WTC11 (cell line): Measurements from ENCODE around the gene P2RX6.

Experiments used
- CTCF ChIP-seq: fragments of 200-600 bp; IDR thresholded peaks from 2 replicates; pipeline ENCODE4 v1.8.0; 2022; ENCODE audit warnings: antibody characterized with exemption
- ESRRA ChIP-seq: sonication (generic); formaldehyde crosslinking; IDR thresholded peaks from 2 replicates; pipeline ENCODE4 v1.8.1; 2022; ENCODE audit warnings: mild to moderate bottlenecking, missing genetic modification reagents, borderline replicate concordance
- KAT7 ChIP-seq: sonication (generic); formaldehyde crosslinking; IDR thresholded peaks from 2 replicates; pipeline ENCODE4 v1.8.1; 2023; ENCODE audit warnings: missing genetic modification reagents, mild to moderate bottlenecking, borderline replicate concordance
- MAX ChIP-seq: sonication (generic); formaldehyde crosslinking; IDR thresholded peaks from 2 replicates; pipeline ENCODE4 v1.8.0; 2022; ENCODE audit warnings: mild to moderate bottlenecking, missing genetic modification reagents
- SMAD4 ChIP-seq: sonication (generic); formaldehyde crosslinking; IDR thresholded peaks from 2 replicates; pipeline ENCODE4 v1.8.0; 2022; ENCODE audit warnings: mild to moderate bottlenecking, missing genetic modification reagents

GRCh38 chr22:21030621-21031544 lies 15.9 kb downstream of the P2RX6 start:
- no peak for TF ChIP-seq SMAD4 (CRISPR knock-in tag)
- TF ChIP-seq CTCF = no peak
- TF ChIP-seq MAX (CRISPR knock-in tag) = no peak
- TF ChIP-seq ESRRA (CRISPR knock-in tag) = no peak
- no peak for TF ChIP-seq KAT7 (CRISPR knock-in tag)
